ENCODE data around the gene HLA-B.

HLA-B gene

DNA sequence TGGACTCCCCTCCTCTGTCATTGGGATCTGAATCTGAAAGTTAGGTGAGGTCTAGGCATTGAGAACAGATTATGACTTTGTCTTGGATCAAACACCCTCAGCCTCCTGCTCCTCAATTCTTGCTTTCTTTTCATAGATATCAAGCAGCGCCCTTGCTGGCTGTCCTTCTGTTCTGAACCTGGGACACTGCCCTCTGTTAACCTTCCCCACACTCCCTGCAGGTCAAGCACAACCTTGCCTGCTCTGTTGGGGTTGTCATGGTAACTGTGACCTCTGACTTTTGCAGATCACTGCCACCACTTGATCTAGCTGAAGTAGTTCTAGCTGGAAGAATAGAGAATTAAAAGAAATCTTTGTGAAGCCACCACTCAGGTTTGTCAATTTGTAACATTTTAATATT, 30.0 kb upstream of the HLA-B start:
- TF ChIP-seq, protein P1, sequence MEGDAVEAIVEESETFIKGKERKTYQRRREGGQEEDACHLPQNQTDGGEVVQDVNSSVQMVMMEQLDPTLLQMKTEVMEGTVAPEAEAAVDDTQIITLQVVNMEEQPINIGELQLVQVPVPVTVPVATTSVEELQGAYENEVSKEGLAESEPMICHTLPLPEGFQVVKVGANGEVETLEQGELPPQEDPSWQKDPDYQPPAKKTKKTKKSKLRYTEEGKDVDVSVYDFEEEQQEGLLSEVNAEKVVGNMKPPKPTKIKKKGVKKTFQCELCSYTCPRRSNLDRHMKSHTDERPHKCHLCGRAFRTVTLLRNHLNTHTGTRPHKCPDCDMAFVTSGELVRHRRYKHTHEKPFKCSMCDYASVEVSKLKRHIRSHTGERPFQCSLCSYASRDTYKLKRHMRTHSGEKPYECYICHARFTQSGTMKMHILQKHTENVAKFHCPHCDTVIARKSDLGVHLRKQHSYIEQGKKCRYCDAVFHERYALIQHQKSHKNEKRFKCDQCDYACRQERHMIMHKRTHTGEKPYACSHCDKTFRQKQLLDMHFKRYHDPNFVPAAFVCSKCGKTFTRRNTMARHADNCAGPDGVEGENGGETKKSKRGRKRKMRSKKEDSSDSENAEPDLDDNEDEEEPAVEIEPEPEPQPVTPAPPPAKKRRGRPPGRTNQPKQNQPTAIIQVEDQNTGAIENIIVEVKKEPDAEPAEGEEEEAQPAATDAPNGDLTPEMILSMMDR (IDR thresholded peaks at IDR 0.05; ENCODE audit: low read depth, low read length) = no peak
- H3K4me3 ChIP-seq (ENCODE audit: low read depth, low read length) = no peak overlapping the region

DNA sequence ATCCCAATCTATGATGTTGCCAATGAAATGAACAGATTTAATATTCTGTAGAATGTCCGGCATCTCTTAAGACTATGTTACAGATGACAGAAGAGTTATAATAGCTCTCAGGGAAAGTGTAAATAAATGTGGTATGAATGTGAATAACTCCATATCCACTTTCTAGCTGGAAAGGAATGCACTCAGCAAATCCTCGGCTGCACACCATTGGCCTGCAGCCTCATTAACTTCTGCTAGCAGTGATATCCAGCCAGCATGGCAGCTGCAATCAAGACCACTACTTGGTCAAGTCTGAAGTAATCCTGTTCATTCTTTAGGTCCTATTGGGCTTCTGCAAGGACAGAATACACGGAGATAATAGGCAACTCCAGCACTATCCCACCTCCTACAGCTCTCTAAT, 29.1 kb upstream of the HLA-B start:
- no peak overlapping the region for H3K4me3 ChIP-seq (ENCODE audit: low read depth, low read length)
- TF ChIP-seq, protein P1 (IDR thresholded peaks at IDR 0.05; ENCODE audit: low read depth, low read length) = no peak

DNA sequence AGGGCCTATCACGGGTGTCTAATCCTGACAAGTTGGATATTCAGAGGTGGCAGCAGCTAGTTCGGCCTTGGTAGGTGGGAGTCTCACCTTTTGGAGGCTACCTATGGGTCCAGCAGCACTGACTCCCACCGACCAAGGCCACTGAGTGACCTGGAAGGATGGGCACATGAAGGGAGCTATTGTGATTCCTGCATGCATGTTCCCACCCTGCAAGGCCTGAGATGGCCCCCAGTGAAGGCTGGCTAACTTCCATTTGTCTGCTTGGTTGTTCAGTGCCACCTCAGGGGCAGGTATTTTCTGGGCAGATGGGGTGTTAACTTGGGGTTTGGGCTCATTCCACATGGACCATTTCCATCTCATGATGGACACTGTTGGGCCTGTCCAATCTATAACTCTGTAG, 28.1 kb upstream of the HLA-B start:
- no peak overlapping the region for H3K4me3 ChIP-seq (ENCODE audit: low read depth, low read length)
- TF ChIP-seq, protein P1 (IDR thresholded peaks at IDR 0.05; ENCODE audit: low read depth, low read length) = no peak

DNA sequence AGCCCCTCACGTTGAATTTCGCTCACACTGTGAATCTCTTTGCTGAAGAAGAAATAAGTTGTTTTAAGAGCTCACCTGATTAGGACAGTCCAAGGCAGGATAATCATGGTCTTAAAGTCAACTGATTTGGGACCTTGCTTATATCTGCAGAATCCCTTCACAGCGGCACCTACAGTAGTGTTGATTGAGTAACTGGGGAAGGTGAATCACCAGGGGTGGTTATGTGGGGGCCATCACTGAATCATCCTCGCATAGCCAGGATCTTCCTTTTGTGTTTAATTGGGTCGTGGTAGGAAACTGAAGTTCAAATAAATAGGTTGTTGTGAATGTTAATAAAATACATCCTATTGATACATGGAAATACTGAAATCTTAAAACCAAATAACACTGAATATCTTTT, 26.2 kb upstream of the HLA-B start:
- no peak overlapping the region for H3K4me3 ChIP-seq (ENCODE audit: low read depth, low read length)
- TF ChIP-seq, protein P1 (IDR thresholded peaks at IDR 0.05; ENCODE audit: low read depth, low read length) = no peak

DNA sequence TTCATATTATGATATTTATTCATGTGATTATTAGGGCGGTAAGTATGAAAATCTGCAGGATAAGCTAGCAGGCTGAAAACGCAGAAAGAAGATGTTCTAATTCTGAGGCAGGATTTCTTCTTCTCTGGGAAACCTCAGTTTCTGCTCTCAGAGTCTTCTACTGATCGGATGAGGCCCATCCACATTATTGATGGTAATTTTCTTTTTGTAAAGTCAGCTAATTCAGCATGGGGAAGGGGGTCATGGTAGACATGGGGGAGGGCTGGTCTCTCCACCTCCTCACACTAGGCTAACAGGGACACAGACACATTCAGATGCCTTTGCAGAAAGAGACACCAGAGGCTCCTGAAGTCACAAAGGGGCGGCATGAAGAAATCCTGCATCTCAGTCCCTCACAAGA, 24.7 kb upstream of the HLA-B start:
- no peak overlapping the region for H3K4me3 ChIP-seq (ENCODE audit: low read depth, low read length)
- TF ChIP-seq, protein P1 (IDR thresholded peaks at IDR 0.05; ENCODE audit: low read depth, low read length) = no peak

DNA sequence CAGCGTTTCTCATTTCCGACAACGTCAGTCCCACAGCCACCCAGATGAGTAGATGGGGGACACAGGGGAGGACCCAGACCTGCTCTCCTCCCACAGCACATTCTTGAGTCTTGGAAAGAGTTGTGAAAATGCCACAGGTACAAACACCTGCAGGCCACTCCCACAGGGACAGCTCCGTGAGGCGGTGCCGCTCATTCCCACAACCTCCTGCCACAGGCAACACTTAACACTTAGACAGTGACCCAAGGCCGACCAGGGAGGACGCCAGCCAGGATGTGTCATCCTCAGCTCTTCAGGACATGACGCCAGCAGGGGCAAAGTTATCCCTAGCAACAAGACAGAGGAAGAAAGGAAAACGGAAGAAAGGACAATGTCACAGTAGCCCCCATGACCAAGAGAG, 22.9 kb upstream of the HLA-B start:
- TF ChIP-seq, protein P1 (IDR thresholded peaks at IDR 0.05; ENCODE audit: low read depth, low read length) = no peak
- H3K4me3 ChIP-seq (ENCODE audit: low read depth, low read length) = no peak overlapping the region

DNA sequence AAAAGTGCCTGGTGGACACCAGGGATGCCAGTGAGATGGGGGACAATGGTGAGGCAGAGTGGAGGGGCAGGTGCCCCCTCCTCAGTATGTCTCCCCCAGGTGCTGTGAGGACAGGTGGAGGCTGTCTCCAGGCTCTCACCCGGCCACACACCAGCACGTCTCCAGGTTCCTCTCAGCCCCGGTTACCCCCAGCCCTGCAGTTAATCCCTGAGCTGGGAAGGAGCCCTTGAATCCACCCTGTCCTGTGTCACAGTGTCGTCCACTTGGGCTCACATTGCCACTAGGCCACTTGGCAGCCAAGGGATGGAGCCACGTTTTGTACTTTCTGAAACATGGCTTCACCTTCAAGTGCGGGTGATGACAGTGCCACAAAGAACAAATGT, 21.7 kb upstream of the HLA-B start:
- TF ChIP-seq, protein P1 (IDR thresholded peaks at IDR 0.05; ENCODE audit: low read depth, low read length) = no peak
- no peak overlapping the region for H3K4me3 ChIP-seq (ENCODE audit: low read depth, low read length)

Measured in WI38 (cell line).